Measurements from ENCODE around the gene RFX4. TPM values are rescaled to one million over a fixed set of nuclear protein-coding genes. Genes with fewer than 3 reads are reported as not detected.

RFX4 gene
- total RNA-seq, 1 donor = not detected

GRCh38 chr12:106741247-106741646 lies 158.4 kb downstream of the RFX4 start:
- H3K4me3 ChIP-seq (ENCODE audit: low read depth, low read length) = no peak overlapping the region
- TF ChIP-seq CTCF (IDR thresholded peaks at IDR 0.05; ENCODE audit: insufficient read depth, low read length) = no peak
- no peak for DNase-seq (ENCODE audit: low read depth)

GRCh38 chr12:106743270-106743988 lies 160.6 kb downstream of the RFX4 start:
- no peak for TF ChIP-seq CTCF (IDR thresholded peaks at IDR 0.05; ENCODE audit: insufficient read depth, low read length)
- no peak for DNase-seq (ENCODE audit: low read depth)
- H3K4me3 ChIP-seq (ENCODE audit: low read depth, low read length) = no peak overlapping the region

GRCh38 chr12:106744600-106744999 lies 161.8 kb downstream of the RFX4 start:
- no peak for DNase-seq (ENCODE audit: low read depth)
- no peak for TF ChIP-seq CTCF (IDR thresholded peaks at IDR 0.05; ENCODE audit: insufficient read depth, low read length)
- H3K4me3 ChIP-seq (ENCODE audit: low read depth, low read length) = no peak overlapping the region

GRCh38 chr12:106745181-106745745 lies 162.5 kb downstream of the RFX4 start:
- TF ChIP-seq CTCF (IDR thresholded peaks at IDR 0.05; ENCODE audit: insufficient read depth, low read length) = no peak
- DNase-seq (ENCODE audit: low read depth) = no peak
- no peak overlapping the region for H3K4me3 ChIP-seq (ENCODE audit: low read depth, low read length)

GRCh38 chr12:106747973-106748436 lies 165.2 kb downstream of the RFX4 start:
- no peak overlapping the region for H3K4me3 ChIP-seq (ENCODE audit: low read depth, low read length)
- no peak for DNase-seq (ENCODE audit: low read depth)
- no peak for TF ChIP-seq CTCF (IDR thresholded peaks at IDR 0.05; ENCODE audit: insufficient read depth, low read length)

- DNase-seq (ENCODE audit: low read depth) = no peak
- no peak overlapping the region for H3K4me3 ChIP-seq (ENCODE audit: low read depth, low read length)
- TF ChIP-seq CTCF (IDR thresholded peaks at IDR 0.05; ENCODE audit: insufficient read depth, low read length) = no peak
Measured at GRCh38 chr12:106750524-106750923, 167.7 kb downstream of the RFX4 start.

All from fibroblast of the aortic adventitia (primary cell).